CD4-positive, alpha-beta T cell treated with Interleukin-2 at 100 ng/mL for 4 hours (primary cell): ENCODE data around the gene PPP1R7.

Experiments used
- DNase-seq: peaks from one replicate; pipeline ENCODE4 v3.0.0-alpha.2; 2020; ENCODE audit warnings: low spot score

Gene PPP1R7

DNA sequence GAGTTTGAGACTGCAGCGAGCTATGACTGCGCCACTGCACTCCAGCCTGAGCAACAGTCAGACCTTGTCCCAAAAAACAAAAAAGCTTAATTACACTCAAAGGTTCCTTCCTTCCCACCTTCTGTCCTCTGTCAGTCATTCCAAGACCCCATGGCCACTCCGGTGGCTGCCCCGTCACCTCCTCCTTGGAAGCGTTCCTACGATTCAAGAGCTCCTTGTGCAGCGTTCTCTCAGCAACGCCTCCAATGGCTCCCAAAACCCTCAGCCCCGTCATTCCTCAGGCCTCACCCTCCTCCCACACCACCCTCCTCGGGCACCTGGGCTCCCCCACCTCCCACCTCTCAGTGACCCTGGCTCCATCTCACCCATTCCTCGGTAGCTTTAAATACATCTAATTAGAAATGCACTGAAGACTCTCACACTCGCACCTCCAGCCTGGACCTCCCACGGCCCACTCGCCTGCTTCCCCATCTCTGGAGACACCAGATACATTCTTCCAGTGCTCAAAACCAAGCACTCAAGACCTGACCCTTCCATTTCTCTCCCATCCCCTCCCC, 9.0 kb upstream of the PPP1R7 start:
- DNase-seq = no peak

DNA sequence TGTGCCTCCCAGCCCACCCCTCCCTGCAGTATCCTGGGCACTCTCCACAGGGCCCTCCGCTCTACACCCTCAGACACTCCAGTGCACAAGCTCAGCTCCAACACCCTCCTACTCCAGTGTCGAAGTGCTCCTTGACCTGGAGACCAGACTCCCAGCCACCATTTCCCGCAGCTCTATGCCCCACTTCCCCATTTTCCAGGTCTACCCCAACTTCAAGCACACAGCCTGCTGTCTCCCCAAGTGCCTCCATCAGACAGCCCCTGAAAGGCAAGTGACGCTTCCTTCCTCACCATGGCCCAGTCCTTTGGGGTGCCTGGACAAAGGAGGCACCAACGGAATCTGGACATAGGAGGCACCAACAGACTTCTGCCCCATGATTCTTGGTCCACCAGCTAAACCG, 8.2 kb upstream of the PPP1R7 start:
- DNase-seq = no peak

GRCh38 chr2:241142593-241142992, 7.7 kb upstream of the PPP1R7 start:
- DNase-seq = no peak

GRCh38 chr2:241146286-241146685, 4.0 kb upstream of the PPP1R7 start:
- DNase-seq = no peak

DNA sequence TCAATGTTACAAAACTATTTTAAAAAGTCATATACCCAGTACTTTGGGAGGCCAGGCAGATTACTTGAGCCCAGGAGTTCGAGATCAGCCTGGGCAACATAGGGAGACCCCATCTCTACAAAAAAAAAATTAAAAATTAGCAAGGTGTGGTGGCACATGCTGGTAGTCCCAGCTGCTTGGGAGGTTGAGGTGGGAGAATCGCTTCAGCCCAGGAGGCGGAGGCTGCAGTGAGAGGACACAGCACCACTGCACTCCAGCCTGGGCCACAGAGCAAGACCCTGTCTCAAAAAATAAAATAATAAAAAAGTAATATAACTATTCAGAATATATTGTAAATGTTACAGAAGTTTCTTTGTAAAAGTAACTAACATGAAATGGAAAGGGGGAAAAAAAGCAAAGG, 2.9 kb upstream of the PPP1R7 start:
- DNase-seq = no peak

DNA sequence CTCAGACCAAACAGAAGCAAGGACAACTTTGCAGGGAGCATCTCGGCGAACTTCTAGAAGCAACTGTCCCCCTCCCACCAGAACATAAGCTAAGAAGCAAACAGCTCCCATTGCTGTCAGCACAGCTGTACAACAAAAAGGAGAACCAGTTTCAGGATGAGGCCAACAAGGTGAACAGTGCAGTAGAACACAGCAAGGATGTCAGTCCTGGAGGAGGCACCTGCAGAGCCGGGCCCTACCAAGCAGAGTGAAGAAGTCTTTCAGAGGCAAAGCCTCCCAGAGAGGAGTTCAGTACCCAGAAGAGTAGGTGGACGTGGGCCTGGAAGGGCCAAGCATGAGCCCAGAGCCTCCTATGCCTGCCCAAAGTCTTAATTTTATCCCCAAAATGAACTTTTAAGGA, 2.0 kb upstream of the PPP1R7 start:
- no peak for DNase-seq

DNA sequence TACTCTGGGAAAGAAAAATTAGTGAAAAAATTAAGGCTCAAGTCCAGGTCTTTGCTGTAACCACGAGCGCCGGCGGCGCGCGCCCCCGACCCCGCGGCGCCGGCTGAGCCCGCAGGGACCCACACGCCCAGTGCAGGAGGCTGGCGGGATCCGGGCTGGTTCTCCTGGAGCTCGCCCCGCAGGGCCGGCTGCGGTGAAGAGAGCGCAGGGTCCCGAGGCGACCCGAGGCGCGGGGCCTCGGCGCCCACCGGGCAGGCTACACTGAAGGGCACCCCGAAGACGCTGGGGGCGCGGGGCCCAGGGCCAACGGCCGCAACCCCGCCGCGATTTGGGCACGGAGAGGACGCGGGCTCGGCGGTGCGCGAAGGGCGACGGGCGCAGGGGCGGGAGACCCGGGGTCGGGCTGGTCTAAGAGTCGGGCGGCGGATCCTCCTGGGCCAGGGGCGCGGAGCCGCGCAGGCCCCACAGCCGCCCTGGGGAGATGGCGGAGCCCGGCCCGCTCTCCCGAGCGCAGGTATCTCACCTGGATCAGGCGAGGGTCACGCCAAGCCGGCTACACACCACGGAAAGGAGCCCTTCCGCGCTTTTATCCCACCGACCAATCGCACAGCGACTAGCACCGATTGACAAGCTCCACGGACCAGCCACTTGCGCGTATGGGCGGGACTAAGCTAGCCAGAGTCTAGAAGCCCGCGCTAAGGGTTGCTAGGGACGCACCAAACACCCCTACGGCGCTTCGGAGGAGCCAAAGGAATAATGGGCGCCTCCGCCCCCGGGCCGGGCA, 1.2 kb upstream of the PPP1R7 start, which contains the start of gene PASK:
TSS of gene PASK (minus strand) at position 582 of the 784 bp plus-strand sequence. CDS start 6,440 bp downstream, outside the sequence.
- DNase-seq = peak; percentile 95

- no peak for DNase-seq
Observed at GRCh38 chr2:241149675-241149924, 667 bp upstream of the PPP1R7 start.

DNA sequence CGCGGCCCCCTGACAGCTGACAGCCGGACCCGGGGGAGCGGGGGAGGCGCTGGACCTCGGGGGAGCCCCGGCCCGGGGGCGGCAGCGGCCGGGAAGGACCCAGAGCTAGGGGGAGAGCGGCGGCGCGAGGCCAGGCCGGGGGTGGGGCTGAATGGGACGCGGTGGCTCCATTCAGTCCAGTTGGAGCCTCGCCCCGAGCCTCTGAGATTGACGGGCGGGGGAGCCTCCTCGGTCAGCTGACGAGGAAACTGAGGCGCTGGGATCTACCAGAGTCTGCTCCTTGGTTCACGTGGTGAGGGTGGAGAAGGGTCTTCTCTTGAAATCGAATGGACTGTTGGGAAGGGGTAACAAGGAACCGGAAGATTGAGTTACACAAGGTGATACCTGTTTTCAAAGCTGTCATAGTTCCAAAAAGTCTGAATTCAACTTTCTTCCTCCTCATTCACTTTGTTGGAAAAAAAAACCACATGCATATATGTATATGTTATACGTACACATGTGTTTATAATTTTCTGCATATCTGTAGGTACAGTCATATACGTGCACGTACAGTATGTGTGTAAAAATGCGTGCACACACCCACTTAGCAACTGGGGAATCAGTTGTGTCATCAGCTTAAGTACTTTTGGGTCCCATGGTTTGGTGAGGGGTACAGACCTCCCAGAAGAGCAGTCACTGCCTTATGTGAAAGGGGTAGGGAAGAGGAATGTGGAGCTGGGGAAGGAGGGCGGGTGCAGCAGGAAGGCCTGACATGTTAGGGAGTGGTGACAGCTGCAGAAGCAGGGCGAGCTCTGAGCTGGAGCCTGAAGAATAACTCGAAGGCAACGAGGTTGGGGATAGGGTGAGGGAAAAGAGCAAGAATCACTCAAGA, 628 bp downstream of the PPP1R7 start:
- DNase-seq = no peak

DNA sequence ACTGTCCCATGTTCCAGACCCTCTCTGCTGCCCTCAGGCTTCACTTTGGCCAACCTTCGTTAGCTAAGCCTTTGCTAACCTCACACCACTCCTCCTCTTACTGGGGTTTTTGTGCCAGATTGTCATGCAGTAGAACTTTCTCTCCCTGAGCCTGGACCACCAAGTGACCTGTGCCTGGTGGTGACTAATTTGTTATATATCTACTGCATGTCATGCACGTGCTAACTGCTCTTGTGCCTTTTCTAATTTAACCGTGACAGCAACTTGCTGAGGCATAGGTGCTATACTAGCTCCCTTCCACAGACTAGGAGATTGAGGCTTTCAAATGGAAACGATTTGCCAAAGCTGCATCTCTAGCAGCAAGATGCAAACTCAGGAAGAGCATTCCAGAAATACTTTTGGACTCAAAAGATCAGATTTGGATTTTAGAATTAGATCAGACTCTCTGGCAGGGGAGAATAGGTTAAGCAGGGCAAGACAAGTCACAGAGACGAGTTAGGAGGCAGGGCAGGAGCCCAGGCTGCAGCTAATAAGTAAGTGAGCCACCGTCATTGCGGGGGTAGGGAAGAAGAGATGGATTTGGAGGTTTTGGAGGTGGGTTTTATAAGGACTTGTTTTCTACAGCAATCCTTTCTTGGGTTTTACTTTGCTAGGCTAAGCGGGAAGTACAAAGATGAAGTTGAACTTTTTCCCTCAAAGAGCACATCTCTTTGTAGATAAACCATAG, 1.8 kb downstream of the PPP1R7 start:
- no peak for DNase-seq

DNA sequence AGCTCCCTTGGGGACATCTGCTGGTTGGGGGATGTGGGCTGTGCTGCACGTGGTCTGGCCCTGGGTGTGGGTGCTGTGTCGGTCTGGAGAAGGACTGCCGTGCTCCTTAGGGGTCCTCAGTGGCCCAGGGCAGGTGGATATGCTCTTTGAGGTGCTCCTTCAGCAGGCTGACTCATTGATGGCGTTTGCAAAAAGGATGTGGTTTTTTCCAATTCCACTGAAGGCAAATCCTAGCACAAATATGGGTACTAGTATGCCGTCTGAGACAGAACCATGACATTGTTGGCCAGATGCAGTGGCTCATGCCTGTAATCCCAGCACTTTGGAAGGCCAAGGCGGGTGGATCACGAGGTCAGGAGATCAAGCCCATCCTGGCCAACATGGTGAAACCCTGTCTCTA, 3.3 kb downstream of the PPP1R7 start:
- DNase-seq = no peak

DNA sequence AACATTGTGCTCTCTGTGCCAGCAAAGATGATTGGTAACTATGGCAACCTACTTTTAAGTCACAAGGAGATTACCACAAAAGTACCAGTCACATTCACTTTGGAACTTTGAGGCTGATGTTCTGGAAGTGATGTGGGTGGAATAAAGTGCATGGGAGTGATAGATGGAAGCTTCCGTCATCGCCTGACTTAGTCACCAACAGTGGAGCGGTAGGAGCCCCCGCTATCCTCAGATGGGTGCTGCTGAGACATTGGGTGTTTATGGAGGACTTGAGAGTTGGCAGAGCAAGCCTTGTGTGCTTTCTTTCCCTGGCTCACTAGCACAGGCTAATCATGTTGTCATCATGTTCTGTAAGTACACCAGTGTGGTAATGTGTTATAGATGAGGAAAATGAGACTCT, 4.6 kb downstream of the PPP1R7 start:
- DNase-seq = no peak

DNA sequence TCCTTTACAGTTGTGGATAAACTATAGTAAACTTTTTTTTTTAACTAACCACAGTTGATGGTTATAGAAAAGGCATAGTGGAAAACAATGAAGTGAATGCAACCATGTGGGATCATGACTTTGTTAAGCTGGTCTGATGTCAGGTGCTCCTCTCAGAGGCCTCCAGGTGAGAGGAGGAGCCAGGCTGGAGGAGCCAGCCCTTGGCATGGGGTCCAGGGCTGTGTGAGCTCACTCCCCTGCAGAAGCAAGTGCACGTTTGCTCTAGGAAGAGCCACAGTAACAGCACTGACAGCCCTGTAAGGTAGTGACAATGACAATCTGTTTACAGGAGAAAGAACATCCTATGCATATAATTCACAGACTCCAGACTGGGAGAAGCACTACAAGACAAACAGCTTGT, 5.7 kb downstream of the PPP1R7 start:
- no peak for DNase-seq

GRCh38 chr2:241156971-241157441, 6.7 kb downstream of the PPP1R7 start:
- no peak for DNase-seq

GRCh38 chr2:241157841-241158545, 7.7 kb downstream of the PPP1R7 start:
- DNase-seq = no peak

DNA sequence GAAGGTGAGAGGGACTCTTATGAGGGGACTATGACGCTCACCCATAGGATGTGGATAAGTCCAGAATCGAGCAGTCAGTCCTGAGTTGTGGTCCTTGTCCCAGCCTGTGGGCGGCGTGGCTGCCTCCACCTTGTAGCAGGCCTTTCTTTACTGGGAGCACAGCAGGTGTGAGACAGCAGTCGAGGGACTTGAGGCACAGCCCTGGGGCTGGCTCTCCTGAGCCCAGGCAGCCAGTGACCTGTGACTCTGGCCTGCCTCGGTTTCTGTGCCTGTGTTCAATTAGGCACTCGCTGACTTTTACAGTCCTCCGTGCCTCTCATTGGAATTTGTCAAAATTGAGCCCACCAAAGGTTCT, 8.3 kb downstream of the PPP1R7 start:
- no peak for DNase-seq

DNA sequence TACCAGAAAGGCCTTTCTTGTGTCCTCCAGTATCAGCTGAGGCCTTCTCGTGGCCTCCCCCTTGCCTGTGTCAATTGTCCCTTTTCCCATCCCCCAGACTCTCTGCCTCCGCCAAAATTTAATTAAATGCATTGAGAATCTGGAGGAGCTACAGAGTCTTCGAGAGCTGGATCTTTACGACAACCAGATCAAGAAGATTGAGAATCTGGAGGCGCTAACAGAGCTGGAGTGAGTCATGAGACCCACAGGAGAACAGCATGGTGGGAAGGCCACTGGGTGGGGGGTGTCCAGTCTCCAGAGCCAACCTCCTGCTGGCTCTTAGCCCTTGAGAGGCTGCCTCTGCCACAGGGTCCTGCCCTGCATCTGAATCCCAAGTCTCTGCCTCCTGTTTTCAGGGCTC, 8.8 kb downstream of the PPP1R7 start:
- DNase-seq = no peak

DNA sequence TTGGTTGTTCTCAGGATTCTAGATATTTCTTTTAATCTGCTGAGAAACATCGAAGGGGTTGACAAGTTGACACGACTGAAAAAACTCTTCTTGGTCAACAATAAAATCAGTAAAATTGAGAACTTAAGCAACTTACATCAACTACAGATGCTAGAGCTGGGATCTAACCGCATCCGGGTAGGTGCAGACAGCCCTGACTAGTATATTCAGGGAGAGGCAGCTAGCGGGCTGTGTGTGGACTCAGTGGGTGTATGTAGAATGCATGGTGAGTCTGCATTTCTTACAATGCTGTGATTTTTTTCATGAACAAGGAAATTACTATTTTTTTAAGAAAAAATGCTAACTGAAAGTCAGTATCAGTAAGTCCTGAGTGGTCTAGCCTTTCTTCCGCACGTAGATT, 10.1 kb downstream of the PPP1R7 start:
- no peak for DNase-seq

DNA sequence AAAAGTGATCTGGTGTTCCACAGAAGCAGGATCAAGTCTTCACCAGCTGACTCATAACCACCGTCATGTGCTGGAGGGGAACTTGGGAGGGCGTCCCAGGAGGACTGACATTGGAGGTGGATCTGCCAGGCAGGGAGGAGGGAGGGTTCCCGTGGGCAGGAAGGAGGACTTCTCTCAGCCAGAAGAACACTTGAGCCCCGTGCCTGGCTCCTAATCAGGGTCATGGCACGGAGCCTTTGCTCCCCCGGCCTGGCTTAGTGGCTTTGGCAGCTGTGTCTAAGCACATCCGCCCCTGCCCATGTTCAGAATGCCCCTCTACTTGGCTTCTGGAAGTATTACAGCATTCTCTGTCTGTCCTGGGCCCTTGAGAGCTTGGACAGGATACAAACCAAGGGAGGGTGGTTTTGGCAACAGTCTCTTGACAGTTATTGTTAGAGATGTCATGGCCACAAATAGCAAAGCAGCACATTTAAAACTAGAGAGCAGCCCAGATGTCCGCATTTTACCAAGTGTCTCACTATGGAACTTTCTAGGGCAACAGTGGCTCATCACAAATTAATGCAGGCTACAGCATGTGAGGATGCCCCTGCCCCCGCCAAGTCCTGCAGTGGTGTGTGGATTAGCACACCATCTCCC, 11.5 kb downstream of the PPP1R7 start:
- no peak for DNase-seq

GRCh38 chr2:241163601-241164118, 13.4 kb downstream of the PPP1R7 start:
- no peak for DNase-seq

GRCh38 chr2:241168366-241168765, 18.1 kb downstream of the PPP1R7 start:
- no peak for DNase-seq
